Right lobe of liver (tissue), 4 donors: ENCODE data around the gene MBD3L2.

Source experiments
- POLR2A ChIP-seq: fragments of 450-650 bp; IDR thresholded peaks from one replicate; pipeline ENCODE4 v1.6.1; 2017; ENCODE audit warnings: antibody characterized with exemption, mild to moderate bottlenecking
- TF ChIP-seq, protein P1 (sequence below), 4 donors: fragments of 200-600 bp in 3 of 4; fragments of 450-650 bp in 1 of 4; IDR thresholded peaks; one replicate each; pipeline versions ENCODE4 v1.5.1 to v1.8.0; 2016 to 2022; ENCODE audit warnings: antibody characterized with exemption in 4 of 4, mild to moderate bottlenecking in 2 of 4
- donor health status: DM: no; HTN: no; CAD: no.
- donor health status: DM: no; HTN: no; CAD: no.
- donor health status: DM: no; HTN: yes; CAD: no.

DNA sequence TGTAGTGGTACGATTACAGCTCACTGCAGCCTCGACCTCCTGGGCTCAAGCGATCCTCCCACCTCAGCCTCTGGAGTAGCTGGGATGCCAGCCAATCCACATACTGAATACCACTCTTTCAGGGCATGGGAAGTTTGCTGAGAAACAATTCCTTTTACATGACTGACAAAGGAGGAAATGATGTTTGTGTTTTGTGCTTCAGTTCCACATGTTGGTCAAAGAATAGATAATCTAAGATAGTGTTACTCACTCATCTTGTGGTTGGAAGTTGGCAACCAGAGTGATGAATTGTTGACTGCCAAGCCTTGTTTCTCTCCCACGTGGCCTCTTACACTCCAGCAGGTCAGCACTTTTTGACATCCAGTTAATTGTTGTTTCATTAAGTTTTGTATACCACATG is 35.4 kb upstream of the MBD3L2 start:
- TF ChIP-seq, protein P1, sequence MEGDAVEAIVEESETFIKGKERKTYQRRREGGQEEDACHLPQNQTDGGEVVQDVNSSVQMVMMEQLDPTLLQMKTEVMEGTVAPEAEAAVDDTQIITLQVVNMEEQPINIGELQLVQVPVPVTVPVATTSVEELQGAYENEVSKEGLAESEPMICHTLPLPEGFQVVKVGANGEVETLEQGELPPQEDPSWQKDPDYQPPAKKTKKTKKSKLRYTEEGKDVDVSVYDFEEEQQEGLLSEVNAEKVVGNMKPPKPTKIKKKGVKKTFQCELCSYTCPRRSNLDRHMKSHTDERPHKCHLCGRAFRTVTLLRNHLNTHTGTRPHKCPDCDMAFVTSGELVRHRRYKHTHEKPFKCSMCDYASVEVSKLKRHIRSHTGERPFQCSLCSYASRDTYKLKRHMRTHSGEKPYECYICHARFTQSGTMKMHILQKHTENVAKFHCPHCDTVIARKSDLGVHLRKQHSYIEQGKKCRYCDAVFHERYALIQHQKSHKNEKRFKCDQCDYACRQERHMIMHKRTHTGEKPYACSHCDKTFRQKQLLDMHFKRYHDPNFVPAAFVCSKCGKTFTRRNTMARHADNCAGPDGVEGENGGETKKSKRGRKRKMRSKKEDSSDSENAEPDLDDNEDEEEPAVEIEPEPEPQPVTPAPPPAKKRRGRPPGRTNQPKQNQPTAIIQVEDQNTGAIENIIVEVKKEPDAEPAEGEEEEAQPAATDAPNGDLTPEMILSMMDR (IDR thresholded peaks at IDR 0.05): no peak
- TF ChIP-seq POLR2A: no peak
